ENCODE data around the gene SEPTIN3. TPM values are rescaled to one million over a fixed set of nuclear protein-coding genes. Genes with fewer than 3 reads are reported as not detected.

Gene SEPTIN3
- total RNA-seq, 4 donors from 2014 or later: not detected

DNA sequence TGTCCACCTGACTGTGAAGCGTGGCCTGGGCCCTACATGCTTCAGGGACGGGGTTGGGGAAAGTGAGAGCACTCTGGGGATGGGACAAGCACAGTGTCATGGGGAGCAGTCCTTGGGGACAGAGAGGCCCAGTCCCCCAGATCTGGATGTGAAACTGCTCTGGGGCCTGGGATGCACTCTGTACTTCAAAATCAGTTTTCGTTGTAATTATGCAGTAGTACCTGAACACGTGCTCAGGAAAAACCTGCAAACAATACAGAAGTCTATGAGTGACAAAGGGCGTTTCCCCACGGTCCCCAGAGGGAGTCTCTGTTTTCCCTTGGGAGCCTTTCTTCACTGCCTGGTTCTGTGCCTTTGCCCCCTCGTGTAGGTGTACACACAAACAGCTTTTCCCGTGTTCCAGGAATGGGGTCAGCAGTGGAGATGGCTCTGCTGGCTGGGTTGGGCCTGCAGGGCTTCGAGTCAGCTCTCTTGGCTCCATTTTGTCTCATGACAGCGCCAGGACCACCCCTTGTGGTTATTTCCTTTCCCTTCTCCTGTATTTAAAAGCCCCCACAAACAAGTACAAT lies 37.5 kb upstream of the SEPTIN3 start:
- Histone ChIP-seq H3K4me3 (no peak overlapping the region), H3K36me3 (no peaks in the 10 kb centered on the region), H3K9me3 (no peaks in the 10 kb centered on the region), H3K27me3 (peaks cover 0 to under 1% of the 10 kb centered on the region in 2 donors), H3K4me1 (peaks cover 0 to 54% (median 7%) of the 10 kb centered on the region in 4 donors), H3K27ac (peak overlapping the region in 1 of 4 donors; percentile 88)
- TF ChIP-seq, protein P1, sequence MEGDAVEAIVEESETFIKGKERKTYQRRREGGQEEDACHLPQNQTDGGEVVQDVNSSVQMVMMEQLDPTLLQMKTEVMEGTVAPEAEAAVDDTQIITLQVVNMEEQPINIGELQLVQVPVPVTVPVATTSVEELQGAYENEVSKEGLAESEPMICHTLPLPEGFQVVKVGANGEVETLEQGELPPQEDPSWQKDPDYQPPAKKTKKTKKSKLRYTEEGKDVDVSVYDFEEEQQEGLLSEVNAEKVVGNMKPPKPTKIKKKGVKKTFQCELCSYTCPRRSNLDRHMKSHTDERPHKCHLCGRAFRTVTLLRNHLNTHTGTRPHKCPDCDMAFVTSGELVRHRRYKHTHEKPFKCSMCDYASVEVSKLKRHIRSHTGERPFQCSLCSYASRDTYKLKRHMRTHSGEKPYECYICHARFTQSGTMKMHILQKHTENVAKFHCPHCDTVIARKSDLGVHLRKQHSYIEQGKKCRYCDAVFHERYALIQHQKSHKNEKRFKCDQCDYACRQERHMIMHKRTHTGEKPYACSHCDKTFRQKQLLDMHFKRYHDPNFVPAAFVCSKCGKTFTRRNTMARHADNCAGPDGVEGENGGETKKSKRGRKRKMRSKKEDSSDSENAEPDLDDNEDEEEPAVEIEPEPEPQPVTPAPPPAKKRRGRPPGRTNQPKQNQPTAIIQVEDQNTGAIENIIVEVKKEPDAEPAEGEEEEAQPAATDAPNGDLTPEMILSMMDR (IDR thresholded peaks at IDR 0.05): no peak
- no peak for TF ChIP-seq POLR2A (IDR thresholded peaks at IDR 0.05)
- DNase-seq: peak in 2 of 3 donors; percentile 66 to 68

DNA sequence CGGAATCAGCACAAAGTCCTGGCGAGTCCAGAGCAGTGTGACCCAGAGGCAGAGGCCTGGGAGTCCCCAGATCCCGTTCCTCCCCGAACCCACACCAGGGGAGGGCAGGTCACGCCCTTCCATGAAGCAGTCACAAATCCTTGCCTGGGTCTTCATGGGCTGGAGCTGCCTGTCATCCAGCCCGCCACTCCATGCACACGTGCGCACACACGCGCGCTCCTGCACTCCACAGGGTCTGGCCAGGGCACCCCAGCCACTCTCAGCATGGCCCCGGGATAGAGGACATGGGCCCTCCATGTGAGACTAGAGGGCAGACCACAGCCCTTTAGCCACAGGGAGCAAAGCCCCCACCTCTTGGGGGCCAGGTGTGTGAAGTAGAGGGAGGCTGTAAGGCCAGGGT lies 36.9 kb upstream of the SEPTIN3 start:
- Histone ChIP-seq H3K9me3 (no peaks in the 10 kb centered on the region), H3K27ac (peak overlapping the region in 1 of 4 donors; percentile 88), H3K4me1 (peaks cover 0 to 52% (median 6%) of the 10 kb centered on the region in 4 donors), H3K4me3 (no peak overlapping the region), H3K36me3 (no peaks in the 10 kb centered on the region), H3K27me3 (no peaks in the 10 kb centered on the region)
- DNase-seq: no peak
- TF ChIP-seq POLR2A (IDR thresholded peaks at IDR 0.05): no peak
- TF ChIP-seq, protein P1 (IDR thresholded peaks at IDR 0.05): no peak

DNA sequence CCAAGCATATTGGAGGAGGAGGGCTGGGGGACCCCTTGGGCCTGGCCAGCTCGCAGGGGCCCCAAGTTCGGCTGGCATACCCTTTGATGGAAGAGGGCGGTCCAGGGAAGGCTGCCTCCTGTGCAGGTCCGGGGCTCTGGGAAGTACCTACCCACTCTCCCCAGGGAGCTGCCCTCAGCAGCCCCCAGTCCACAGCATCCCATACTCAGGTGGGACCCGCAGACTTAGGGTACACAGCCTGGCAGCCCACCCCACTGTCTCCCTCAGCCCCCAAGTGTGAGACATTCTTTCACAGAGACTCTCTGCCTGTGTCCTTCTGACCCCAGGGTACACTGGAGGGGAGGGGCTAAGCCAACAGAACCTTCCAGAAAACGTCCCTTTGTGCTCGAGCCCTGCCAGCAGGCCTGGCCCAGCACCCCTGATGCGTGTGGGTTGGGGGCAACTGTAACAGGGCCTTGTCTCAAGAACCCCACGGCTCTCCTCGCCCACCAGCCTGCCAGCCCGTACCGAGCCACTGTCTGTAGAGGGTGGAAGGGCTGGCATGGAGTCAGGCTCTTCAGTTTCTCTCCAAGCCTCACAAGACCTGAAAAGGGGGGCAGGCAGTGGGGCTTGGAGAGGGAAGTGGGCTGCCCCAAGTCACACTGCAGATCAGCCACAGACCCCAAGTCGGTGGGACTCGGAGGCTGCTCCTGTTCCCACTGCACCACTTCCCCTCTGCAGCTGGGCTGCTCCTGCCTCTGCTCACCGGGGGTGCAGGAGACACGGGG lies 35.6 kb upstream of the SEPTIN3 start:
- Histone ChIP-seq H3K27ac (peak overlapping the region in 2 of 4 donors; percentile 76 to 88), H3K36me3 (no peaks in the 10 kb centered on the region), H3K9me3 (no peaks in the 10 kb centered on the region), H3K4me3 (no peak overlapping the region), H3K27me3 (no peaks in the 10 kb centered on the region), H3K4me1 (peaks cover 0 to 49% (median 6%) of the 10 kb centered on the region in 4 donors)
- peak in 2 of 3 donors; percentile 66 to 76 for DNase-seq
- TF ChIP-seq, protein P1 (IDR thresholded peaks at IDR 0.05): no peak
- TF ChIP-seq POLR2A (IDR thresholded peaks at IDR 0.05): no peak

DNA sequence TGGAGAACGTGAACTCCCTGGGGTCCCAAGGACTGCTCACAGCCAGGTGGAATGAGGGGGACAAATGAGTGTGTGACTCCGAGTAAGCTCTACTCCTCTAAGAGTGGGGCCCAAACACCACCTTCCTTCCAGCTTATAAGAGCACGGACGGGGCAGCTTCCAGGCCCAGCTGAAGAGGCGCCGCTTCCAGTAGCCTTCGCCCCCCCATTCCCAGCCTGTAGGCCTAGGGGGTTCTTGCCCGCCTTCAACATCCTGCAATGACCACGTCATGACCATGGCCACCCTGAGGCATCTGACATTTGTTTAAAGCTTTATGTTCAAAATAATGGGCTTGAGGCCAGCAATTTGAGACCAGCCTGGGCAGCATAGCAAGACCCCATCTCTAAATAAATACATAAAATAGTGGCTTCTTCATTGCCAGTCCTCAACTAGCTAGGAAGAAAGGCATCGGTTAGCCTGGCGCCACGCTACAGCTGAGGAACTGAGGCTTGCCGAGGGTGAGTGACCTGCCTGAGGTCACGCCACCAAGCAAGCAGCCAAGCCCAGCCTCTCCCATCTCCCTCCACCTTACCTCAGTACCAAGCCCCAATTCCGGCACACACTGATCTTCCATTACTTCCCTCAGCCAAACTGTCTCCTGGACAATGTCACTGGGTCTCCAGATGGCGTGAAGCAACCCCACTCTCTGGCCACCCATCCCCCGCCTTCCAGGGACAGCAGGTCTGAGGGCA lies 34.8 kb upstream of the SEPTIN3 start:
- no peaks in the 10 kb centered on the region for H3K36me3 ChIP-seq
- H3K9me3 ChIP-seq: no peaks in the 10 kb centered on the region
- no peaks in the 10 kb centered on the region for H3K27me3 ChIP-seq
- TF ChIP-seq, protein P1 (IDR thresholded peaks at IDR 0.05): no peak
- no peak overlapping the region for H3K4me3 ChIP-seq
- DNase-seq: peak in 1 of 3 donors; percentile 49
- H3K4me1 ChIP-seq: peaks cover 0 to 45% (median 15%) of the 10 kb centered on the region in 4 donors
- peak overlapping the region in 2 of 4 donors; percentile 76 to 88 for H3K27ac ChIP-seq

DNA sequence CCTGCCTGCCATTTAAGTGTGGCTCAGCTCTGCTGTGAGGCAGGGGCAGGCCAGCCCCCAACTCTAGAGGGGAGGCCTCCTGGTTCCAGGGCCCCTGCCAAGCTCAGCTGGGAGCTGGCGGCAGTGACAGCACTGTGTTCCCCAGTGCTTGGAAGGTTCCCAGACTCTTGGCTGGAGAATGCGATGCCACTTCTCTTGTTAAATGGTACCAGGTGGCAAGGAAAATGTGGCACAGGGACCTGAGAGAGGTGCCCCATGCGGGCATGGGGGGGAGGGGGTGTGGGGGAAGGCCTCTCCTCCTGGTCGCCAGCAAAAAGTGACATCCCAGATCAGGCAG lies 34.3 kb upstream of the SEPTIN3 start:
- Histone ChIP-seq H3K4me1 (peaks cover 0 to 45% (median 17%) of the 10 kb centered on the region in 4 donors), H3K9me3 (no peaks in the 10 kb centered on the region), H3K27ac (peak overlapping the region in 2 of 4 donors; percentile 76 to 88), H3K27me3 (no peaks in the 10 kb centered on the region), H3K4me3 (no peak overlapping the region), H3K36me3 (no peaks in the 10 kb centered on the region)
- TF ChIP-seq POLR2A (IDR thresholded peaks at IDR 0.05): no peak
- TF ChIP-seq, protein P1 (IDR thresholded peaks at IDR 0.05): no peak
- DNase-seq: no peak

Data from Peyer's patch (tissue), 4 donors.